Measurements from ENCODE around the gene SUPT4H1.

Gene SUPT4H1

GRCh38 chr17:58307468-58308172, 44.4 kb downstream of the SUPT4H1 start:
- no peak for DNase-seq (ENCODE audit: low read depth)
- H3K4me3 ChIP-seq (ENCODE audit: low read depth, low read length): no peak overlapping the region
- no peak for TF ChIP-seq CTCF (IDR thresholded peaks at IDR 0.05; ENCODE audit: control insufficient read depth, extremely low read depth, insufficient read depth)

- no peak for TF ChIP-seq CTCF (IDR thresholded peaks at IDR 0.05; ENCODE audit: control insufficient read depth, extremely low read depth, insufficient read depth)
- DNase-seq (ENCODE audit: low read depth): no peak
- no peak overlapping the region for H3K4me3 ChIP-seq (ENCODE audit: low read depth, low read length)
Measured at GRCh38 chr17:58306131-58306951, 45.7 kb downstream of the SUPT4H1 start.

GRCh38 chr17:58305626-58306025, 46.4 kb downstream of the SUPT4H1 start:
- DNase-seq (ENCODE audit: low read depth): no peak
- no peak overlapping the region for H3K4me3 ChIP-seq (ENCODE audit: low read depth, low read length)
- no peak for TF ChIP-seq CTCF (IDR thresholded peaks at IDR 0.05; ENCODE audit: control insufficient read depth, extremely low read depth, insufficient read depth)

GRCh38 chr17:58304750-58305486, 47.1 kb downstream of the SUPT4H1 start:
- no peak overlapping the region for H3K4me3 ChIP-seq (ENCODE audit: low read depth, low read length)
- no peak for TF ChIP-seq CTCF (IDR thresholded peaks at IDR 0.05; ENCODE audit: control insufficient read depth, extremely low read depth, insufficient read depth)
- no peak for DNase-seq (ENCODE audit: low read depth)

- DNase-seq (ENCODE audit: low read depth): no peak
- peak; percentile 64 for TF ChIP-seq CTCF (IDR thresholded peaks at IDR 0.05; ENCODE audit: control insufficient read depth, extremely low read depth, insufficient read depth)
- H3K4me3 ChIP-seq (ENCODE audit: low read depth, low read length): no peak overlapping the region
Measured at GRCh38 chr17:58303971-58304749, 47.8 kb downstream of the SUPT4H1 start.

- no peak overlapping the region for H3K4me3 ChIP-seq (ENCODE audit: low read depth, low read length)
- DNase-seq (ENCODE audit: low read depth): no peak
- TF ChIP-seq CTCF (IDR thresholded peaks at IDR 0.05; ENCODE audit: control insufficient read depth, extremely low read depth, insufficient read depth): no peak
Measured at GRCh38 chr17:58302919-58303585, 48.9 kb downstream of the SUPT4H1 start.

All from LNCaP clone FGC (cell line).